ENCODE results near the gene TOLLIP.

Gene TOLLIP

DNA sequence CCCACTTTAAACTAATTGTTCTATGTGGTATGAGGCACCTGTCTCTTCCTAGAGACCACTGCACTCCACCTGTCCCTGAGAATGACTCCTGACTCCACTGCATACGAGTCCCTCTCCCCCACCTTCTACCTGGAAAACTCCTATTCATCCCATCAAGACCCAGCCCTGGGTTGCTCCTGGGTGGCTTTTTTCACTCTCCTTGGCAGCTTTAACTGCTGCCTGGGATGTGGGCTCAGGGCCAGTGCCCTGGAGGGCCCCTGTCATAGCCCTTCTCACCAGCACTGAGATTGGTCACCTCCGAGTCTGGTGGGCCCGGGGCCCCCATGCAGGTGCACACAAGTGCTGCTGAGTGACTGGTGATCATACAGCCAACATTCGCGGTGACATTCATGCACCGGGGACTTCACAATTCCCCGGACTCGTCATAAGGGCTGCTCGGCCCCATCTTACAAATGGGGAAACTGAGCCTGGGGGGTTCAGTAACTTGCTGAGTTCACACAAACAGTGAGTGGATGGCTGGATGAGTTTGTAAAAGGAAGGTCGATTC is 25.9 kb upstream of the TOLLIP start:
- Histone ChIP-seq H3K27me3 (ENCODE audit: insufficient read depth, low read depth, severe bottlenecking) (no peaks in the 10 kb centered on the region), H3K4me3 (ENCODE audit: low read depth, low read length) (peak overlapping the region; percentile 38)

DNA sequence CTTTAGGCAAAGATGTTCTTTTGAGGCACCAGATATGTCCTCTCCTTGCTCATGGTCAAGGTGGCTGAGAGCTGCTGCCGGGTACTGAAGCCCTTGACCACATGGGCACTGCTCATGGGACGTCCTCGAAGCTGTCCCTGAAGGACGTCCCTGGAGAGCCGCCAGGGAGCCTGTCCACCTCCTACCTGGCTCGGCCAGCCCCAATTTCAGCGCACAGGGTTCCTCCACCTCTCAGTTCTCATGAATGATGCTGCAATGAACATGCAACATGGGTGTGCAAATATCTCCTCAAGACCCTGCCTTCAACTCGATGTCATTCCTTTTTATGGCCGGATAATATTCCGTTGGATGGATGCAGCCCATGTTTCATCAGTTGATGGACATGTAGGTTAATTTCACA is 24.4 kb upstream of the TOLLIP start:
- peaks cover 10% of the 10 kb centered on the region for H3K9me3 ChIP-seq (ENCODE audit: severe bottlenecking)
- no peaks in the 10 kb centered on the region for H3K36me3 ChIP-seq
- no peak overlapping the region for H3K4me3 ChIP-seq (ENCODE audit: low read depth, low read length)
- no peak for DNase-seq
- TF ChIP-seq, protein P1, sequence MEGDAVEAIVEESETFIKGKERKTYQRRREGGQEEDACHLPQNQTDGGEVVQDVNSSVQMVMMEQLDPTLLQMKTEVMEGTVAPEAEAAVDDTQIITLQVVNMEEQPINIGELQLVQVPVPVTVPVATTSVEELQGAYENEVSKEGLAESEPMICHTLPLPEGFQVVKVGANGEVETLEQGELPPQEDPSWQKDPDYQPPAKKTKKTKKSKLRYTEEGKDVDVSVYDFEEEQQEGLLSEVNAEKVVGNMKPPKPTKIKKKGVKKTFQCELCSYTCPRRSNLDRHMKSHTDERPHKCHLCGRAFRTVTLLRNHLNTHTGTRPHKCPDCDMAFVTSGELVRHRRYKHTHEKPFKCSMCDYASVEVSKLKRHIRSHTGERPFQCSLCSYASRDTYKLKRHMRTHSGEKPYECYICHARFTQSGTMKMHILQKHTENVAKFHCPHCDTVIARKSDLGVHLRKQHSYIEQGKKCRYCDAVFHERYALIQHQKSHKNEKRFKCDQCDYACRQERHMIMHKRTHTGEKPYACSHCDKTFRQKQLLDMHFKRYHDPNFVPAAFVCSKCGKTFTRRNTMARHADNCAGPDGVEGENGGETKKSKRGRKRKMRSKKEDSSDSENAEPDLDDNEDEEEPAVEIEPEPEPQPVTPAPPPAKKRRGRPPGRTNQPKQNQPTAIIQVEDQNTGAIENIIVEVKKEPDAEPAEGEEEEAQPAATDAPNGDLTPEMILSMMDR (IDR thresholded peaks at IDR 0.05; ENCODE audit: low read depth, low read length), result no peak
- H3K27me3 ChIP-seq (ENCODE audit: insufficient read depth, low read depth, severe bottlenecking), result no peaks in the 10 kb centered on the region
- H3K27ac ChIP-seq, result no peak overlapping the region

More for the DNA sequence above, 25.9 kb upstream of the TOLLIP start:
- TF ChIP-seq, protein P1 (IDR thresholded peaks at IDR 0.05; ENCODE audit: low read depth, low read length), result no peak
- H3K36me3 ChIP-seq, result no peaks in the 10 kb centered on the region
- peaks cover 10% of the 10 kb centered on the region for H3K9me3 ChIP-seq (ENCODE audit: severe bottlenecking)
- DNase-seq, result no peak
- H3K27ac ChIP-seq, result no peak overlapping the region

DNA sequence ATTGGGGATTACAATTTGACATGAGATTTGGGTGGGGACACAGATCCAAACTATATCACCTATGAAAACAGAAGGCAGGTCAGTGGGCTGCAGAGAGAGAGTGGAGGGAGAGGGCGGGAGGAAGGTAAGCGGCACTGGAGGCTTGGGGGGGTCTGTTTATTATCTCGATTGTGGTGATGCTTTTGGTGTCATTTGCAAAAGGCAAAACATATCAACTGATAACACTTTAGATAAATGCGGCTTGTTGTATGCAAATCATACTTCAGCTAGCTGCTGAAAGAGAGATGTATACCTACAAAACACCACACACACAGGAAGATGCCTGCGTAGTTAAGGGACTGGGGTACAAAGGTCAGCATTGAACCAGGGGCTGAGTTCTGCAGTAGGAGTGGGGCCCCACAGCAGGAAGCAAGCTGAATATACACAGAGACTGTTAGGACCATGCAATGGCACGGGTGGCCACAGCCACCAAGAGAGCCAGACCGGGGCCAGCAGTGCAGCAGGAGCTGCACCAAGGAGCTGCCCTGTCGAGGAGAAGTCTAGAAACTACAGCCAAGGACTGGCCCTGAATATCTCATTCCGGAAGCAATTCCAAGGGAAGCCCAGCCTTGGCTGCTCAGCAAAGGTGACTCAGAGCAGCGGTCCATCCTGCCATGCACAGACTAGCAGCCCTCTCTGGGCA is 23.8 kb upstream of the TOLLIP start:
- TF ChIP-seq, protein P1 (IDR thresholded peaks at IDR 0.05; ENCODE audit: low read depth, low read length), result no peak
- Histone ChIP-seq H3K27me3 (ENCODE audit: insufficient read depth, low read depth, severe bottlenecking) (no peaks in the 10 kb centered on the region), H3K9me3 (ENCODE audit: severe bottlenecking) (peaks cover 10% of the 10 kb centered on the region), H3K27ac (no peak overlapping the region), H3K4me3 (ENCODE audit: low read depth, low read length) (no peak overlapping the region), H3K36me3 (no peaks in the 10 kb centered on the region)
- no peak for DNase-seq

DNA sequence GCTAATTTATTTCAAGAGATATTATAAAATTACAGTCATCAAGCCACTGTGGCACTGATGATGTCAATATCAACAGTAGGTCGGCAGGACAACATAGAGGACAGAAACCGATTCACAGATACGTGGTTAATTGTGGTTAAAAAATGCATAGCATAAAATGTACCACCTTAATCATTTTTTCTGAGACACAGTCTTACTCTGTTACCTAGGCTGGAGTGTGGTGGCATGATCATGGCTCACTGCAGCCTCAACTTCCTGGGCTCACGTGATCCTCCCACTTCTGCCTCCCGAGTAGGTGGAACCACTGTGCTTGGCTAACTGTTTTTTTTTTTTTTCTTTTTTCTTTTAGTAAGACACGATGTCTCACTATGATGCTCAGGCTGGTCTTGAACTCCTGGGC is 21.0 kb upstream of the TOLLIP start:
- Histone ChIP-seq H3K9me3 (ENCODE audit: severe bottlenecking) (peaks cover 19% of the 10 kb centered on the region), H3K36me3 (no peaks in the 10 kb centered on the region), H3K4me3 (ENCODE audit: low read depth, low read length) (no peak overlapping the region), H3K27me3 (ENCODE audit: insufficient read depth, low read depth, severe bottlenecking) (no peaks in the 10 kb centered on the region), H3K27ac (no peak overlapping the region)
- DNase-seq, result no peak
- TF ChIP-seq, protein P1 (IDR thresholded peaks at IDR 0.05; ENCODE audit: low read depth, low read length), result no peak

DNA sequence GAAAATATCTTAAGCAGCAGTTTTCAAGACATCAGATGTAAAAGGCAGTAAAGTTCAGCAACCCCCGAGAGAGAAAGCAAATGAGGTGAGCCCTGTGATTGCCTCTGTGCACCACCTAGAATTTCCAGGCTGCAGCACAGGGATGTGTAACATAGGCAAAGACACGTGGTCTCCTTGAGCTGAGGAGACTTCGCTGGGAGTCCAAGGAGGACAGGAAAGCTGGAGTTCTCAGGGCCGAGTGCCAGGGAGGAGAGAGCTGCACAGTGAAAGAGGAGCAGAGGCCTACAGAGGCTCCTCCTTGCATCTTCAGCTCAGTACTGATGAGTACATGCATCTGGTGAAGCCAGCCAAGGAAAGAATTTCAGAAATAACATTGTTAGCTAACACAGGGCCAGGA is 17.6 kb upstream of the TOLLIP start:
- H3K9me3 ChIP-seq (ENCODE audit: severe bottlenecking), result peaks cover 11% of the 10 kb centered on the region
- no peak overlapping the region for H3K27ac ChIP-seq
- no peak for DNase-seq
- TF ChIP-seq, protein P1 (IDR thresholded peaks at IDR 0.05; ENCODE audit: low read depth, low read length), result no peak
- H3K4me3 ChIP-seq (ENCODE audit: low read depth, low read length), result no peak overlapping the region
- H3K27me3 ChIP-seq (ENCODE audit: insufficient read depth, low read depth, severe bottlenecking), result no peaks in the 10 kb centered on the region
- no peaks in the 10 kb centered on the region for H3K36me3 ChIP-seq
